Effector memory CD4-positive, alpha-beta T cell (primary cell): Measurements from ENCODE around the gene URI1.
"Not testable (repeated sequence)": the region's sequence is repeated elsewhere in the genome, so short reads cannot be mapped to it uniquely, and the experiment has no call there.

ENCODE experiments used
- DNase-seq, 3 donors: peaks; one replicate each; pipeline ENCODE4 v3.0.0-alpha.2; 2020
- H3K27ac ChIP-seq: 2 replicates; pipeline ENCODE4 v1.7.0; 2013; ENCODE audit warnings: mild to moderate bottlenecking, low read length, moderate library complexity; ENCODE audit not compliant: insufficient read depth, poor library complexity, severe bottlenecking
- H3K27me3 ChIP-seq: replicated peaks from 2 replicates; pipeline ENCODE4 v1.7.0; 2013; ENCODE audit warnings: mild to moderate bottlenecking, low read length; ENCODE audit not compliant: insufficient read depth, control insufficient read depth, poor library complexity, severe bottlenecking
- H3K36me3 ChIP-seq: 2 replicates; pipeline ENCODE4 v1.7.0; 2013; ENCODE audit warnings: mild to moderate bottlenecking, low read length, moderate library complexity; ENCODE audit not compliant: control insufficient read depth, insufficient read depth
- H3K4me1 ChIP-seq: 2 replicates; pipeline ENCODE4 v1.7.0; 2013; ENCODE audit warnings: low read length, mild to moderate bottlenecking; ENCODE audit not compliant: control insufficient read depth, insufficient read depth, poor library complexity, severe bottlenecking
- H3K4me3 ChIP-seq: 2 replicates; pipeline ENCODE4 v1.7.0; 2013; ENCODE audit warnings: low read length, low read depth, mild to moderate bottlenecking; ENCODE audit not compliant: insufficient read depth, poor library complexity, severe bottlenecking
- H3K9me3 ChIP-seq: 2 replicates; pipeline ENCODE4 v1.7.0; 2013; ENCODE audit warnings: mild to moderate bottlenecking, low read length, moderate library complexity; ENCODE audit not compliant: control insufficient read depth

The URI1 gene

DNA sequence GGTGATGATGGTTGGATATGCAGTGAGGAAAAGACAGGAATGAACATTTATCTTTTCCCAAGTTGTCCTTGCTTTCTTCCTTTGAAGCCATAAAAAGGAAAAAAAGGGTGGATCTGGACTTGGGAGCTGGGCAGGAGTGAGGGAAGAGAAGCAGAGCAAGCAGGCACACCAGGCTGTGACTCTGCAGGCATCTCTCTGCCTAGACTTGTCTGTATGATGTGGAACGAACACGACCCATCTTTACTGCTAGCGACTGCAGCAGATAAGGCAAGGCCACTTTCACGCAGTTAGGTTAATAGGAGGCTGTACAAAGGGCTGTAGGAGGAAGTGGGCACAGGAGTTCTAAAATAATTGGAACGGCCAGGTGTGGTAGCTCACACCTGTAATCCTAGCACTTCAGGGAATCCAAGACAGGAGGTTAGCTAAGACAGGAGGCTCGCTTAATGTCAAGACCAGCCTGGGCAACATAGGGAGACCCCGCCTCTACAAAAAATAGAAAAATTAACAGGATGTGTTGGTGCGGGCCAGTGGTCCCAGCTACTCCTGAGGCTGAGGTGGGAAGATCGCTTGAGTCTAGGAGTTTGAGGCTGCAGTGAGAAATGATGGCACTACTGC lies 961 bp upstream of the URI1 start:
- peaks cover 5% of the 10 kb centered on the region for H3K36me3 ChIP-seq
- H3K27me3 ChIP-seq = no peaks in the 10 kb centered on the region
- no peaks in the 10 kb centered on the region for H3K9me3 ChIP-seq
- peaks cover 24% of the 10 kb centered on the region for H3K4me1 ChIP-seq
- no peak for DNase-seq
- H3K27ac ChIP-seq = no peak overlapping the region
- H3K4me3 ChIP-seq = no peak overlapping the region

DNA sequence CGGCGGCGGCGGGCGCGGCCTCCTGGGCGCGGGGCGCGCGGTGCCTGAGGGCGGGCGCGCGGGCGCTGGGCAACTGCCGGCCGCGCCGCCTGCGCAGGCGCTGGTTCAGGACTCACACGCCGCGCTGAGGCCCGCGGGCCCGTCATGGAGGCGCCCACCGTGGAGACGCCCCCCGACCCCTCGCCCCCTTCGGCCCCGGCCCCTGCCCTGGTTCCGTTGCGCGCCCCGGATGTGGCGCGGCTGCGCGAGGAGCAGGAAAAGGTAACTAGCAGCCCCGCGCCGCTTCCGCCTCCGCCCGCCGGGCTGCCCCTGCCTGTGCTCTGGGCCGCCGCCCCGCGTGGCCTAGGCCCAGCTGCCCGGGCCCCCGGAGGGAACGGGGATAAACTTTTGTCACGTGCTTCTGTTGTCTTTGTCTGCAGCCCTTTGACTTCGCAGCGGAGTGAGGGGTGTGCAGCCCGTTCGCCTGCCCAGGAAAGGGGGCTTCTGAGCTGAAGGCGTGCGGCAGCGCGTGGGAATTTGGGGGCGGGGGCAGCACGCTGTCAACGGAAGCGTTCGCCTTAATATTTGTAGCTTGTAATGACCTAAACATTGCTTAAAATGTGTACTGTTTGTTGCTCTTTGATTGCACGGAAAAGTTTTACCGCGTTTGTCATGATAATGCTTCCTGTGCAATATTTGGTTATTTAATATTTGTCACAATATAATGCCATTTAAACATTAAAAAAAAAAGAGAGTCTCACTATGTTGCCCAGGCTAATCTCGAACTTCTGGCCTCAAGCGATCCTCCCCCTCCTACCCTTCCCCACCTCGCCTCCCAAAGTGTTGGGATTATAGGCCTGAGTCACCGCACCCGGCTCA lies 594 bp downstream of the URI1 start:
- Histone ChIP-seq H3K27ac (peak overlapping the region; percentile 64), H3K4me3 (peak overlapping the region; percentile 78), H3K36me3 (peaks cover 5% of the 10 kb centered on the region), H3K27me3 (no peaks in the 10 kb centered on the region), H3K4me1 (peaks cover 27% of the 10 kb centered on the region), H3K9me3 (no peaks in the 10 kb centered on the region)
- DNase-seq = peak; percentile 50 to 65 (median 64)

DNA sequence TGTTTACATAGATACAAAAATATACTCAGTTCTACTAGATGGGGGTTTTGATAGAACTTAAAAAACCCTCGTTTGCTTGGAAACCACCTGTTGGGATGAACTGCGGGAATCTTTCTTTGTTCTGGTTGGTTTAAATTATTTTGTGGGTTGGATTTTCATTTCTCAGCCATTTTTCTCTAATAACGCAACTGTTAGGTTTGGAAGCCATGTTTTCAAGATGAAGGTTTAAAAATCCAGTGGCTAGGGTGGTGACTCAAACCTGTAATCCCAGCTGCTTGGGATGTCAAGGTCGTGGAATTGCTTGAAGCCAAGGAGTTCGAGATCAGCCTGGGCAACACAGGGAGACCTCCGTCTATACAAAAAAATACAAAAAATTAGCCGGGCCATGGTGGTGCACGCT lies 1.6 kb downstream of the URI1 start:
- H3K4me1 ChIP-seq = peaks cover 27% of the 10 kb centered on the region
- peak overlapping the region; percentile 78 for H3K4me3 ChIP-seq
- peaks cover 5% of the 10 kb centered on the region for H3K36me3 ChIP-seq
- DNase-seq = no peak
- H3K27me3 ChIP-seq = no peaks in the 10 kb centered on the region
- H3K9me3 ChIP-seq = no peaks in the 10 kb centered on the region
- no peak overlapping the region for H3K27ac ChIP-seq

DNA sequence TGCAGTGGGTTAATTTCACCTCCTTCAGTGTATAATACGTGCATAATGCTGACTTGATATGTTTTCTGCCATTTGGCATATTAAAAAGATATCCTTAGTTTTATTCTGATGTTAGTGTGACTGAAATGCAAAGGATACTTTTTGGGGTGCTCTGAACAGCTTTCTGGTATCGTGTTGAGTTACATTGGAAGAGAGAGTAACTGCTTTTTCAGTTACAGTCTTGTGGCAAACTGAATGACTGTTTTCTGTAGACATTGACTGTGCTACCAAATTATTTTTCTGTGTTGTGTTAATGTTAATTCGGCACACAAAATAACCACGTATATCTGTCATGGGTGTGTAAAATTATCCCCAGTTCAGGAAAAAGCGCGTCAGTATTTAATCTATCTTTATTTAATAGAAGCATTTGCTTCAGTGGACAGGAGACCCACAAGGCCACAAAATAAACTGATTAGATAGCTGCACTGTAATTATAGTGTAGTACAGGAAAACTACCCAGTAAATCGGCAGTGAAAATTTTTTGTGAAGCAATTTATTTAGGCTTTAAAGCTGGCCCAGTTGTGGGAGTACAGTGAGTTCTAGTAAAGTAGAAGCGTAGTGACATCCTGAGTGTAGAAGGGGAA lies 2.5 kb downstream of the URI1 start:
- no peaks in the 10 kb centered on the region for H3K27me3 ChIP-seq
- no peaks in the 10 kb centered on the region for H3K9me3 ChIP-seq
- peaks cover 27% of the 10 kb centered on the region for H3K4me1 ChIP-seq
- H3K36me3 ChIP-seq = peaks cover 5% of the 10 kb centered on the region
- H3K27ac ChIP-seq = no peak overlapping the region
- no peak for DNase-seq
- no peak overlapping the region for H3K4me3 ChIP-seq

DNA sequence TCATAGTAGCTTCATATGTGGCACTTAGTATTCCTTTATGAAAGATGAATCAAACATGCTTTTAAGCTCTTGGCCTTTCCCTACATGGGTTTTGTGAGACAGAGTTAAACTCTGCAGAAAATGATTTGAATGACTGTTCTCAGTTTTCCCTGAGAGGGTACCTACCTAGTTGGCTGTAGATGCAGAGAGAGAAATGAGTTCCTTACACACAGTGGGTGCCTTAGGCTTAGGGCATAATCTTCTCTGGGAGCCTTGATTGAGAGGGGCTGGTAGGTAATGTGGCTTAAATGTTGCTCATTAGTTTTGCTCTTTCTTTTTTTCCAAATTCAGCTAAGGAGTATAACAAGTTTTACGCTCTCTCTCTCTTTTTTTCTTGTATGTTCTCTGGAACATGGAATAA lies 3.0 kb downstream of the URI1 start:
- H3K36me3 ChIP-seq = peaks cover 5% of the 10 kb centered on the region
- H3K27me3 ChIP-seq = no peaks in the 10 kb centered on the region
- no peak overlapping the region for H3K27ac ChIP-seq
- no peaks in the 10 kb centered on the region for H3K9me3 ChIP-seq
- no peak overlapping the region for H3K4me3 ChIP-seq
- DNase-seq = no peak
- peaks cover 27% of the 10 kb centered on the region for H3K4me1 ChIP-seq

DNA sequence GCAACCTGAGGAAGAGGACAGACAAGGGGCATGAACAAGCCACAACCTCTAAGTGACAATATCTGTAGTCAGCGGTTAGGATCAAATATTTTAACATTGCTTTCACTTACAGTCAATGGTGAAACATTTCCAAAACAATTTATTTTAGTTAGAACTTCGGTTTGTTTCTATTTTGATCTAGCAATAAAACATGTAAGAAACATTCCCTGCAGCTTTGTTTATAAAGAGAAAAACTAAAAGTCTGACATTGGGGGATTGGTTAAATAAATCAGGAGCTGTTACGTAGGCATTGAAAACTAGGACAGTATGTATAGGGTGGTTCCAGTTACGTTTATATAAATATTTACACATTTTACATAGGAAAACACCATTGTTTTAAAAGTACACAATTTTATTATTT lies 3.4 kb downstream of the URI1 start:
- H3K9me3 ChIP-seq = no peaks in the 10 kb centered on the region
- H3K4me3 ChIP-seq = no peak overlapping the region
- peaks cover 27% of the 10 kb centered on the region for H3K4me1 ChIP-seq
- no peaks in the 10 kb centered on the region for H3K27me3 ChIP-seq
- DNase-seq = no peak
- H3K36me3 ChIP-seq = peaks cover 5% of the 10 kb centered on the region
- no peak overlapping the region for H3K27ac ChIP-seq

DNA sequence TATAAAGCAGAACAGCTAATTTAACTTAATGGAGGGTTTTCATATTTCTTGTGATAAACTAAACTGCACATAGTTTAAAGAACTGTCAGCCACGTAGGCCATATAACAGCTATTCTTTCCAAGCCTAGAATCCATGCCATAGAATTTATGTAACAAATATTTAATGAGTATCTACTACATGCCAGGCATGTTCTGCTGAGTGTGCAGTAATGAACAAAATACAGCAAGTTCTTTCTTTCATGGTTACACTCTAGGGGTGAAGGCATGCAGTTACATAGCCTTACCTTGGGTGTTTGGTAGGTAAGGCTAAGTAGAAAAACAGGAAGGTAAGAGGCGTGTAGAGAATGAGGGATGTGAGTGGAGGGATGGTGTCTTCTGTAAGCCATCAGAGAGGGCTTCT lies 4.6 kb downstream of the URI1 start:
- Histone ChIP-seq H3K9me3 (no peaks in the 10 kb centered on the region), H3K36me3 (peaks cover 5% of the 10 kb centered on the region), H3K27me3 (no peaks in the 10 kb centered on the region), H3K4me3 (no peak overlapping the region), H3K27ac (no peak overlapping the region), H3K4me1 (peaks cover 27% of the 10 kb centered on the region)
- DNase-seq = no peak

DNA sequence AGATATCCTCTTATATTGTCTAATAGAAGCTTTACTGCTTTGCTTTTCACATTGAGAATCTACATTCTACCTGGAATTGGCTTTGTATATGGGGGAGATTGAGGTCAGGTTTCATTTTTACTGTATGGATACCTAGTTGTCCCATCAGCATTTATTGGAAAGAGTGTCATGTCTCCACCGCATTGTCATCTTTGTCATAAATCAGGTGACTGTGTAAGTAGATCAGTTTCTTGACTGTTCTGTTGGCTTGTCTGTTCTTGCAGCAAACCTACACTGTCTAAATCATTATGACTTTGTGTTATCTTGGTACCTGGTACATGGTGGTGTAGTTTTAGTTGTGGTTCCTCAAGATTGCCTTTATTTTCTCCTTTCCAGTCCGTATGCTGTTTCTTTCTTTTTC lies 5.8 kb downstream of the URI1 start:
- Histone ChIP-seq H3K4me1 (peaks cover 27% of the 10 kb centered on the region), H3K27ac (no peak overlapping the region), H3K9me3 (no peaks in the 10 kb centered on the region), H3K4me3 (no peak overlapping the region), H3K27me3 (no peaks in the 10 kb centered on the region), H3K36me3 (peaks cover 5% of the 10 kb centered on the region)
- no peak for DNase-seq

DNA sequence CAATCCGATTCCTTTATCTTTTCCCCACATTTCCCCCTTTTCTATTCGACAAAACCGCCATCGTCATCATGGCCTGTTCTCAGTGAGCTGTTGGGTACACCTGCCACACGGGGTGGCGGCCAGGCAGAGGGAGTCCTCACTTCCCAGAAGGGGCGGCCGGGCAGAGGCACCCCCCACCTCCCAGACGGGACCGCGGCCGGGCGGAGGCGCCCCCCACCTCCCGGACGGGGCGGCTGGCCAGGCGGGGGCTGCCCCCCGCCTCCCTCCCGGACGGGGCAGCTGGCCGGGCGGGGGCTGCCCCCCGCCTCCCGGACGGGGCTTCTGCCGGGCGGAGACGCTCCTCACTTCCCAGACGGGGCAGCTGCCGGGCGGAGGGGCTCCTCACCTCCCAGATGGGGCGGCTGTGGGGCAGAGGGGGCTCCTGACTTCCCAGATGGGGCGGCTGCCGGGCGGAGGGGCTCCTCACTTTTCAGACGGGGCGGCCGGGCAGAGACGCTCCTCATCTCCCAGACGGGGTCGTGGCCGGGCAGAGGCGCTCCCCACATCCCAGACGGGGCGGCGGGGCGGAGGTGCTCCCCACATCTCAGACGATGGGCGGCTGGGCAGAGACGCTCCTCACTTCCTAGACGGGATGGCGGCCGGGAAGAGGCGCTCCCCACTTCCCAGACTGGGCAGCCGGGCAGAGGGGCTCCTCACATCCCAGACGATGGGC lies 6.9 kb downstream of the URI1 start:
- H3K27me3 ChIP-seq, H3K27ac ChIP-seq, H3K36me3 ChIP-seq, H3K9me3 ChIP-seq, H3K4me3 ChIP-seq, DNase-seq: not testable (repeated sequence)
- peaks cover 19% of the 10 kb centered on the region for H3K4me1 ChIP-seq
